H1 (cell line): ENCODE results near the gene TPO. TPM values are rescaled to one million over a fixed set of nuclear protein-coding genes. Genes with fewer than 3 reads are reported as not detected.

Experiments
- CTCF ChIA-PET: fragments of 300-600 bp; sonication (Branson Sonifier 250); formaldehyde crosslinking; loops from one replicate; lab custom pipeline; 2021; ENCODE audit not compliant: partially characterized antibody; lab: Charles Lee
- POLR2A ChIA-PET: fragments of 300-600 bp; sonication (Branson Sonifier 250); formaldehyde crosslinking; loops from one replicate; lab custom pipeline; 2021; ENCODE audit warnings: inconsistent platforms; ENCODE audit not compliant: partially characterized antibody; lab: Charles Lee
- DNase-seq, 2 experiments: peaks; one replicate each; pipeline versions ENCODE4 v3.0.0 to v3.0.0-alpha.2; 2010 to 2022; ENCODE audit warnings: low spot score in 2 of 2, low read depth in 1 of 2, mixed read lengths in 1 of 2
- FAIRE-seq: peaks from 2 replicates; lab custom pipeline; 2011; peaks lifted over from hg19 to GRCh38; lab: Jason Lieb, UNC
- H2AFZ ChIP-seq: 2 replicates; pipeline ENCODE4 v1.8.1; 2012; ENCODE audit warnings: low read length, inconsistent platforms
- H2AK5ac ChIP-seq: 2 replicates; pipeline ENCODE4 v1.6.1; 2013; ENCODE audit warnings: low read depth, low read length
- H2BK120ac ChIP-seq: replicated peaks from 2 replicates; pipeline ENCODE3; 2013; ENCODE audit warnings: low read depth, low read length, inconsistent platforms
- H2BK12ac ChIP-seq: 2 replicates; pipeline ENCODE4 v1.6.1; 2013; ENCODE audit warnings: low read depth, low read length
- H2BK15ac ChIP-seq: 2 replicates; pipeline ENCODE4 v1.6.1; 2013; ENCODE audit warnings: low read length
- H2BK20ac ChIP-seq: 2 replicates; pipeline ENCODE4 v1.6.1; 2013; ENCODE audit warnings: low read length
- H2BK5ac ChIP-seq: 2 replicates; pipeline ENCODE4 v1.6.1; 2013; ENCODE audit warnings: low read depth, low read length
- H3K14ac ChIP-seq: 2 replicates; pipeline ENCODE4 v1.6.1; 2013; ENCODE audit warnings: inconsistent platforms; ENCODE audit not compliant: insufficient read length
- H3K18ac ChIP-seq: 2 replicates; pipeline ENCODE4 v1.6.1; 2013; ENCODE audit warnings: low read length; ENCODE audit errors: extremely low read depth
- H3K23ac ChIP-seq: 2 replicates; pipeline ENCODE4 v1.6.1; 2013; ENCODE audit warnings: inconsistent platforms; ENCODE audit not compliant: insufficient read length
- H3K23me2 ChIP-seq: 2 replicates; pipeline ENCODE4 v1.6.1; 2013; ENCODE audit warnings: low read depth, low read length
- H3K27ac ChIP-seq: 2 replicates; pipeline ENCODE4 v1.6.1; 2011; ENCODE audit warnings: low read depth, low read length, inconsistent platforms
- H3K27me3 ChIP-seq, 4 experiments: replicated peaks in 1 of 4; 1 replicate in 1 of 4; 2 replicates in 3 of 4; pipeline versions ENCODE4 v1.6.1 to v1.8.1; 2011 to 2013; ENCODE audit warnings: low read length in 3 of 4, mild to moderate bottlenecking in 3 of 4, inconsistent platforms in 2 of 4, mixed read lengths in 2 of 4, moderate library complexity in 1 of 4; ENCODE audit not compliant: control insufficient read depth in 3 of 4, insufficient read depth in 3 of 4; ENCODE audit errors: extremely low read depth in 1 of 4
- H3K36me3 ChIP-seq, 4 experiments: 2 replicates each; pipeline versions ENCODE4 v1.6.1 to v1.8.1; 2011 to 2013; ENCODE audit warnings: mild to moderate bottlenecking in 4 of 4, low read length in 3 of 4, moderate library complexity in 2 of 4, control low read depth in 1 of 4, inconsistent platforms in 1 of 4; ENCODE audit not compliant: insufficient read depth in 4 of 4, control insufficient read depth in 2 of 4
- H3K4ac ChIP-seq: replicated peaks from 2 replicates; pipeline ENCODE3; 2013; ENCODE audit warnings: low read length, low read depth, mixed read lengths, inconsistent platforms; ENCODE audit not compliant: insufficient read length
- H3K4me1 ChIP-seq, 4 experiments: replicated peaks in 1 of 4; 1 replicate in 1 of 4; 2 replicates in 3 of 4; pipeline versions ENCODE4 v1.6.1 to v1.8.1; 2011 to 2013; ENCODE audit warnings: low read length in 3 of 4, inconsistent platforms in 2 of 4, mixed read lengths in 1 of 4; ENCODE audit not compliant: insufficient read depth in 4 of 4, control insufficient read depth in 3 of 4
- H3K4me2 ChIP-seq, 2 experiments: 2 replicates each; pipeline versions ENCODE4 v1.6.1 to v1.8.1; 2011 to 2013; ENCODE audit warnings: low read depth in 2 of 2, low read length in 2 of 2, control low read depth in 1 of 2, inconsistent platforms in 1 of 2, mild to moderate bottlenecking in 1 of 2; ENCODE audit not compliant: insufficient read depth in 1 of 2
- H3K4me3 ChIP-seq, 4 experiments: fragments of 200-600, 300-600 bp in 1 of 4; sonication (generic), shearing (Covaris generic), sonication (Bioruptor Twin) in 1 of 4; 2 replicates each; pipeline versions ENCODE4 v1.5.1 to v1.8.1; 2011 to 2016; ENCODE audit warnings: low read length in 4 of 4, low read depth in 3 of 4, control low read depth in 2 of 4, inconsistent platforms in 2 of 4, mild to moderate bottlenecking in 2 of 4, mixed read lengths in 1 of 4, moderate library complexity in 1 of 4; ENCODE audit not compliant: insufficient read depth in 2 of 4; ENCODE audit errors: extremely low read depth in 1 of 4
- H3K56ac ChIP-seq: replicated peaks from 2 replicates; pipeline ENCODE3; 2013; ENCODE audit warnings: low read depth, mild to moderate bottlenecking, mixed read lengths, low read length, inconsistent platforms; ENCODE audit not compliant: insufficient read length
- H3K79me1 ChIP-seq: 2 replicates; pipeline ENCODE4 v1.6.1; 2013; ENCODE audit warnings: low read depth, low read length, control low read depth
- H3K79me2 ChIP-seq, 2 experiments: 2 replicates each; pipeline versions ENCODE4 v1.6.1 to v1.8.1; 2012 to 2013; ENCODE audit warnings: low read length in 2 of 2, mild to moderate bottlenecking in 2 of 2, inconsistent platforms in 1 of 2; ENCODE audit not compliant: insufficient read depth in 2 of 2, control insufficient read depth in 1 of 2
- H3K9ac ChIP-seq, 4 experiments: replicated peaks in 1 of 4; 1 replicate in 1 of 4; 2 replicates in 3 of 4; pipeline versions ENCODE4 v1.6.1 to v1.8.1; 2011 to 2013; ENCODE audit warnings: low read depth in 3 of 4, low read length in 3 of 4, control low read depth in 2 of 4, mild to moderate bottlenecking in 2 of 4, moderate library complexity in 2 of 4, inconsistent platforms in 1 of 4; ENCODE audit errors: extremely low read depth in 1 of 4
- H3K9me3 ChIP-seq, 2 experiments: 2 replicates each; pipeline versions ENCODE4 v1.6.1 to v1.8.1; 2012 to 2013; ENCODE audit warnings: mild to moderate bottlenecking in 2 of 2, moderate library complexity in 2 of 2, control low read depth in 1 of 2, inconsistent platforms in 1 of 2, low read depth in 1 of 2, low read length in 1 of 2, mixed read lengths in 1 of 2; ENCODE audit not compliant: insufficient read depth in 2 of 2
- H4K20me1 ChIP-seq, 2 experiments: replicated peaks in 1 of 2; 2 replicates each; pipeline versions ENCODE3 to v1.8.1; 2011 to 2013; ENCODE audit warnings: inconsistent platforms in 2 of 2, low read length in 2 of 2, mild to moderate bottlenecking in 1 of 2; ENCODE audit not compliant: insufficient read depth in 2 of 2, control insufficient read depth in 1 of 2
- H4K5ac ChIP-seq: 2 replicates; pipeline ENCODE4 v1.6.1; 2013; ENCODE audit warnings: low read length, low read depth, mixed read lengths, inconsistent platforms; ENCODE audit not compliant: insufficient read length
- H4K8ac ChIP-seq: 2 replicates; pipeline ENCODE4 v1.8.0; 2013; ENCODE audit warnings: mild to moderate bottlenecking, moderate library complexity, low read length, inconsistent platforms; ENCODE audit not compliant: insufficient read depth; ENCODE audit errors: extremely low read depth
- H4K91ac ChIP-seq: replicated peaks from 2 replicates; pipeline ENCODE3; 2013; ENCODE audit warnings: low read length, mixed read lengths, inconsistent platforms; ENCODE audit not compliant: insufficient read length
- SP1 ChIP-seq: IDR thresholded peaks from 2 replicates; pipeline ENCODE4 v1.6.1; 2011; ENCODE audit warnings: low read depth, low read length
- WGBS, 2 experiments: shearing (Covaris generic) in 1 of 2; methylation state at CpG; one replicate each; pipeline versions ENCODE4 v1.1.6 to v1.1.7; 2013 to 2015; ENCODE audit warnings: low lambda C conversion rate in 2 of 2, mixed read lengths in 2 of 2, inconsistent platforms in 1 of 2, low coverage in 1 of 2, missing lambda C conversion rate in 1 of 2; ENCODE audit not compliant: insufficient replicate concordance in 2 of 2, insufficient coverage in 1 of 2, insufficient read length in 1 of 2; ENCODE audit errors: extremely low coverage in 1 of 2, missing lambda C conversion rate in 1 of 2; 5-methylcytosine and 5-hydroxymethylcytosine counted together
- polyA plus RNA-seq, 7 experiments: library from polyadenylated mRNA; depleted of rRNA in 3 of 7; stranded (reverse) in 5 of 7; unstranded in 2 of 7; fragments of >200 nt in 5 of 7; fragments of 200-250 nt in 2 of 7; gene quantifications; 1 replicate in 5 of 7; 2 replicates in 1 of 7; 4 replicates in 1 of 7; pipeline versions ENCODE4 v1.2.1 to v1.2.3, GENCODE V29; 2011 to 2013; ENCODE audit warnings: missing spikeins in 2 of 7, mixed read lengths in 2 of 7
- total RNA-seq: library from RNA; stranded (reverse); fragmentation: NEBNext Ultra II Directional; extraction: Animal tissue kit (Norgen Biotek cat#: 25700); gene quantifications from 2 replicates; pipeline ENCODE4 v1.2.1, GENCODE V29; 2021

The TPO gene
- total and polyA plus RNA-seq, 2 of the 8 experiments (the other 6 are each of a cell fraction or from before 2014, with no cell fraction given): not detected

DNA sequence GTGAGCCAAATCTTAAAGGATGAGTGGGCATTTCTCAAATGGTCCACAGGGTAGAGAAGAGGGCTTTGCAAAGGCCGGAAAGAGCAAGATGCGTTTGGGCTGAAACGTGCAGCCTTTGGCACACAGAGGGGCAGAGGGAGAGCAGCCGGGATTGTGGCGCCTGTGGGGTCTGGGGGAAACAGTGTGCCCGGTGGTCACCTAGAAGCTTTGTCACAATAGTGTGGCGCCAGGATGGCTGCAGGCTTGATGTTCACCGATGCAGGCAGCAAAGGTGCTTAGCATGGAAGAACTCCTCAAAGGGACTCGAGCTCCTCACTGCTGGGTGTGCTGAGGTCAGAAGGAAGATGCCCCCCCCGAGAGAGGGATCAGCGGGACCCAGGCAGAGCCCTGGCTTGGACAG, 23.8 kb downstream of the TPO start:
- H4K5ac ChIP-seq: no peak overlapping the region
- H3K79me2 ChIP-seq: no peaks in the 10 kb centered on the region
- no peaks in the 10 kb centered on the region for H3K36me3 ChIP-seq
- 0 out of 4 replicates have a peak, but pooled peaks cover 0 to 4% of the 10 kb centered on the region in 2 experiments for H3K9me3 ChIP-seq
- no peak overlapping the region for H4K91ac ChIP-seq
- H3K23ac ChIP-seq: no peak overlapping the region
- no peak overlapping the region for H3K14ac ChIP-seq
- H2AFZ ChIP-seq: no peak overlapping the region
- no peak overlapping the region for H4K8ac ChIP-seq
- no peak for TF ChIP-seq SP1
- no peaks in the 10 kb centered on the region for H3K27me3 ChIP-seq
- no peaks in the 10 kb centered on the region for H4K20me1 ChIP-seq
- no peak overlapping the region for H2AK5ac ChIP-seq
- no peak overlapping the region for H2BK12ac ChIP-seq
- H3K56ac ChIP-seq: no peak overlapping the region
- POLR2A ChIA-PET: no interaction called here
- H3K4me2 ChIP-seq: no peak overlapping the region
- no peaks in the 10 kb centered on the region for H3K79me1 ChIP-seq
- no peak overlapping the region for H2BK20ac ChIP-seq
- CTCF ChIA-PET: interaction anchor here (0.6 to 1.5 kb wide), 3 partner anchors 82 to 114 kb away, joined by 3 to 4 read pairs (median 3); no protein-coding TSS in a partner anchor
- H3K18ac ChIP-seq: no peak overlapping the region
- DNase-seq: no peak
- no peak overlapping the region for H3K27ac ChIP-seq
- no peak overlapping the region for H2BK15ac ChIP-seq
- H3K4ac ChIP-seq: no peak overlapping the region
- H3K9ac ChIP-seq: no peak overlapping the region
- no peak overlapping the region for H3K4me3 ChIP-seq
- no peaks in the 10 kb centered on the region for H3K23me2 ChIP-seq
- no peak for FAIRE-seq
- H2BK5ac ChIP-seq: no peak overlapping the region
- WGBS, 2 experiments: 93% methylated on average over 11 of the region's 11 CpGs; no CpG with 5 or more reads in 1 of the 2 experiments
- H3K4me1 ChIP-seq: no peaks in the 10 kb centered on the region
- no peak overlapping the region for H2BK120ac ChIP-seq
